Measurements from ENCODE around the gene ASB18. TPM values are rescaled to one million over a fixed set of nuclear protein-coding genes. Genes with fewer than 3 reads are reported as not detected.
A peak's percentile ranks its signal among the peaks of the same experiment; 100 is the strongest.

ASB18 gene
- total and polyA plus RNA-seq, 8 donors = not detected

DNA sequence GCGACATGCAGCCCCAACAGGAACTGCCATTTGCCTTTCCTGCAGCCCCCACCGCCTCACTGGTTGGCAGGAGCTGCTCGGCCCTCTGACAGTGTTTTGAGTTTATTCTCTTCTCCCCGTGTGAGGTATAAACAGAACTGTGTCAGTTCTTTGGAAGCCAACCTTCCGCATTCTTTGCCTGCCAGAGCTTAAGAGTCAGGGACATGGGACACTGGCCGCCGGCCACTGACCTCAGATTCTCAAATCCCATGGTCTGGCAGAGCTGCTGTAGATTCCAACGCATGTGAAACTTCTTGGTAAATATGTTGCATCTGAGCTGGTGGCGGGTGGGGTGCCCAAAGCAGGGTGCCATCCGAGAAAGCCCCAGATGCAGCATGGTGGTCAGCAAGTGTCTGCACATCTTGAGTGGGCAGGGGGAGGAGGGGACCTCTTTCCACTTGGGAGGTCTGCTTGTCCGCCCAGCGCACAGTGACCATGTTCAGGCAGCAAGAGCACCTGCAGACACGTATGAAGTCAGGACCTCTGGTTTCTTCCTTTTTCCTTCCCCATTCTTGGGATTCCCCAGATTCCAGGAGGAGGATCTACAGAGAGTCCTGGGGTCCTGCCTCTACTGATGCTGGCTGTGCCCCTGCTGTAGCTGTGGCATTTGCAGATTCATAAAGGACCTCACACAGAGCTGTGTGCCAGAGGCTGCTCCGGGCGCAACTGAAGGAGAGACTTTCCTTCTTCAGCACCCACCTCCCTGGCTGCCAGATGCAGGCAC lies 23.8 kb downstream of the ASB18 start:
- Histone ChIP-seq H3K9me3 (peaks cover 0 to under 1% (median 0%) of the 10 kb centered on the region in 4 donors), H3K4me3 (no peak overlapping the region), H3K4me1 (peaks cover 7 to 16% (median 12%) of the 10 kb centered on the region in 4 donors), H3K36me3 (no peaks in the 10 kb centered on the region), H3K27me3 (peaks cover 2 to 72% (median 52%) of the 10 kb centered on the region in 3 donors), H3K27ac (no peak overlapping the region)
- no peak for DNase-seq
- 56 to 63% (median 58%) methylated on average over 15 of the region's 15 CpGs for WGBS, 5 donors
- no peak for TF ChIP-seq POLR2A (IDR thresholded peaks at IDR 0.05)
- no peak for TF ChIP-seq EP300 (IDR thresholded peaks at IDR 0.05)
- TF ChIP-seq POLR2AphosphoS5 (IDR thresholded peaks at IDR 0.05) = no peak
- TF ChIP-seq, protein P1, sequence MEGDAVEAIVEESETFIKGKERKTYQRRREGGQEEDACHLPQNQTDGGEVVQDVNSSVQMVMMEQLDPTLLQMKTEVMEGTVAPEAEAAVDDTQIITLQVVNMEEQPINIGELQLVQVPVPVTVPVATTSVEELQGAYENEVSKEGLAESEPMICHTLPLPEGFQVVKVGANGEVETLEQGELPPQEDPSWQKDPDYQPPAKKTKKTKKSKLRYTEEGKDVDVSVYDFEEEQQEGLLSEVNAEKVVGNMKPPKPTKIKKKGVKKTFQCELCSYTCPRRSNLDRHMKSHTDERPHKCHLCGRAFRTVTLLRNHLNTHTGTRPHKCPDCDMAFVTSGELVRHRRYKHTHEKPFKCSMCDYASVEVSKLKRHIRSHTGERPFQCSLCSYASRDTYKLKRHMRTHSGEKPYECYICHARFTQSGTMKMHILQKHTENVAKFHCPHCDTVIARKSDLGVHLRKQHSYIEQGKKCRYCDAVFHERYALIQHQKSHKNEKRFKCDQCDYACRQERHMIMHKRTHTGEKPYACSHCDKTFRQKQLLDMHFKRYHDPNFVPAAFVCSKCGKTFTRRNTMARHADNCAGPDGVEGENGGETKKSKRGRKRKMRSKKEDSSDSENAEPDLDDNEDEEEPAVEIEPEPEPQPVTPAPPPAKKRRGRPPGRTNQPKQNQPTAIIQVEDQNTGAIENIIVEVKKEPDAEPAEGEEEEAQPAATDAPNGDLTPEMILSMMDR (IDR thresholded peaks at IDR 0.05) = no peak
- intact Hi-C loops (cut with DNase I; ENCODE audit: low total_unique reads) = no loop called here

DNA sequence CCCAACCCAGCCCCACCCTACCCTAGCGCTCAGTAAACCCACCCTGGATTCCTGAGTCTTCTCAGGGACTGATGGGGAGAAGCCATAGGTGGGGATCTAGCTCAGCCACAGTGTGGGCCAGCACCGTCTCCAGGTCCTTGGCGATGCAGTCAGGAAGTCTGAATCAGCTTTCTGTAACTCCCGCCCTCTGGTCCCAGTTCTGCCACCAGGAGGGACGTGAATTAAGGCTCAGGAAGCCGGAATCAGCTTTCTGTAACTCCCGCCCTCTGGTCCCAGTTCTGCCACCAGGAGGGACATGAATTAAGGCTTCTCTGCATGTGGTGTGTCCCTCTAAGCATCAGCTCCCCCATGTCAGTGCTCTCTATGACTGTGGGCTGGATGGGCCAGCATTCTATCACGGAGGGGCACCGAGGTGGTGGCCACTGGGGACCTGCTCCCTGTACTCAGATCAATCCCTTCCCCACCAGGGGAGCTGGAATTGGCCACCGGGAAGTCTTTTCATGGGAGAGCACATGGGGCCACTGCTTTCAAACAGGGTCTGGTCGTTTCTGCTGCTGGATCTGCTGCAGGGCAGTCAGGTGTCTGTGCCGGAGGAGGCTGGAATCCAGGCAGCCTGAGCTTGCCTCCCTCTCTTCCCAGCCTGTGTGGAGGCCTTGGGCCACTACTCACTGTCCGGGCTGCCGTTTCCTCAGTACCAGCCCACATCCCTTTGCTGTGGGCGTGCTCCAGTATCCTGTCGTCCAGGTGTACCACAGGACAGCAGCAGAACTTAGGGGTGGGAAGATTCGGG lies 24.7 kb downstream of the ASB18 start:
- no peak for DNase-seq
- Histone ChIP-seq H3K27ac (no peak overlapping the region), H3K4me1 (peaks cover 7 to 16% (median 12%) of the 10 kb centered on the region in 4 donors), H3K27me3 (peaks cover 6 to 75% (median 57%) of the 10 kb centered on the region in 3 donors), H3K4me3 (no peak overlapping the region), H3K36me3 (no peaks in the 10 kb centered on the region), H3K9me3 (peaks cover 0 to 10% (median 2%) of the 10 kb centered on the region in 4 donors)
- 62 to 68% (median 65%) methylated on average over 16 to 17 of the region's 17 CpGs for WGBS, 5 donors
- intact Hi-C loops (cut with DNase I; ENCODE audit: low total_unique reads) = no loop called here
- TF ChIP-seq, protein P1 (IDR thresholded peaks at IDR 0.05) = no peak
- TF ChIP-seq POLR2AphosphoS5 (IDR thresholded peaks at IDR 0.05) (no peak), POLR2A (IDR thresholded peaks at IDR 0.05) (no peak), EP300 (IDR thresholded peaks at IDR 0.05) (no peak)

DNA sequence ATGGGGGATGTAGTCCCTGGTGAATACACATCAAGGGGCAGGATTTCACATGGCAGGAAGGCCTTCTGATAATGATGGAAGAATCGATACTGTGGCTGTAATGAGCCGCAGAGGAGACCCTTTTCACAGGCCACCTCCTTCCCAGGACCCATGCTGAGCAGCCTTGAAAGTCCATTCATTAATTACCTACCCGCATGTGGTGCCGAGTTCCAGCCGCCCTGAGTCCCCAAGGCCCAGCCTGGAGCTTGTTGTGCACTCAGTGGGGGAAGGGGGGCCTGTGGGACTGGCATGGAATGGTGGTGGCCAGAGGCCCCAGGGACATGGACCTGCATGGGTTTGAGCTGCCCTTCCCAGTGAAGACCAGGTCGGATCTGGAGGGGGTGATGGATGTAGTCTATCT lies 25.5 kb downstream of the ASB18 start:
- 53 to 69% (median 64%) methylated on average over 6 of the region's 6 CpGs for WGBS, 5 donors
- peaks cover 8 to 82% (median 57%) of the 10 kb centered on the region in 3 donors for H3K27me3 ChIP-seq
- H3K27ac ChIP-seq = no peak overlapping the region
- TF ChIP-seq EP300 (IDR thresholded peaks at IDR 0.05) (no peak), POLR2A (IDR thresholded peaks at IDR 0.05) (no peak)
- TF ChIP-seq, protein P1 (IDR thresholded peaks at IDR 0.05) = no peak
- H3K4me3 ChIP-seq = no peak overlapping the region
- peaks cover 0 to 17% (median 9%) of the 10 kb centered on the region in 4 donors for H3K9me3 ChIP-seq
- no peaks in the 10 kb centered on the region for H3K36me3 ChIP-seq
- intact Hi-C loops (cut with DNase I; ENCODE audit: low total_unique reads) = no loop called here
- peaks cover 7 to 16% (median 12%) of the 10 kb centered on the region in 4 donors for H3K4me1 ChIP-seq
- DNase-seq = no peak

DNA sequence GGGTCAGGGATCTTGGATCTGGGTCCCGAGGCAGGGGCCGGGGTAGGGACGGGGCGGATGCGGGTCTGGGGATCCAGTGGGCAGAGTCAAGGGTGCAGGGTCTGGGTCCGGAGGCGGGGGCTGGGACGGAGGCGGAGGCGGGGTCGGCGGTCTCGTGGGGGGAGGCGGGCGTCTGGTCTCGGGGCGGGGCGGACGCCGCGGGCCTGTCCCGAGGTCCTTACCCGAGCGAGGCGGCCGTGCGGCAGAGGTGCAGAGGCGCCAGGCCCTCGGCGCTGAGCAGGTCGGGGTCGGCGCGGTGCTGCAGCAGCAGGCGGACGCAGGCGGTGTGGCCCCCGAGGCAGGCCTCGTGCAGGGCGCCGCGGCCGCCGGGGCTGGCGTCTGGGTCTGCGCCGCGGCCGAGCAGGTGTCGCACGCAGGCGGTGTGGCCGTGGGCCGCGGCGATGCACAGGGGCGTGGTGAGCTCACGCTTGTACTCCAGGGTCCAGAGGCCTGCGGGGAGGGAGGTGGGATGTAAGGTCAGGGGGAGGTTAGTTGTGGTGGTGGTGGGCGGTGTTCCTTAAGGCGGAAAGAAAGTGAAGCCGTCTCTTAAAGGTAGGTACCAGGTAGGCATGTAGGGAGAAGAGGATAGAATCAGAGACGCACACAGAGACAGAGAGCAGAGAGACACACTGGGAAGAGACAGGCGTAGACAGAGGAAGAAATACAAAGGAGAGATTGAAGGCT lies 26.6 kb downstream of the ASB18 start:
- intact Hi-C loops (cut with DNase I; ENCODE audit: low total_unique reads) = no loop called here
- H3K4me3 ChIP-seq = peak overlapping the region in 1 of 4 donors; percentile 22
- H3K9me3 ChIP-seq = peaks cover 0 to 20% (median 19%) of the 10 kb centered on the region in 4 donors
- peak in 1 of 2 donors; percentile 26 for DNase-seq
- no peak overlapping the region for H3K27ac ChIP-seq
- peaks cover 8 to 85% (median 57%) of the 10 kb centered on the region in 3 donors for H3K27me3 ChIP-seq
- no peak for TF ChIP-seq POLR2A (IDR thresholded peaks at IDR 0.05)
- TF ChIP-seq POLR2AphosphoS5 (IDR thresholded peaks at IDR 0.05) = no peak
- TF ChIP-seq, protein P1 (IDR thresholded peaks at IDR 0.05) = no peak
- TF ChIP-seq EP300 (IDR thresholded peaks at IDR 0.05) = no peak
- H3K36me3 ChIP-seq = no peaks in the 10 kb centered on the region
- WGBS, 5 donors = 9 to 25% (median 14%) methylated on average over 27 to 64 of the region's 64 CpGs
- peaks cover 7 to 16% (median 12%) of the 10 kb centered on the region in 4 donors for H3K4me1 ChIP-seq

Data from stomach (tissue), 9 donors.